HG03460 (cell line): Measurements from ENCODE around the gene SLC48A1.

Experiments
- ATAC-seq: cut with Tn5 transposase; IDR thresholded peaks from one replicate; pipeline ENCODE4 v1.9.1; 2021; ENCODE audit not compliant: unreplicated experiment

The SLC48A1 gene

DNA sequence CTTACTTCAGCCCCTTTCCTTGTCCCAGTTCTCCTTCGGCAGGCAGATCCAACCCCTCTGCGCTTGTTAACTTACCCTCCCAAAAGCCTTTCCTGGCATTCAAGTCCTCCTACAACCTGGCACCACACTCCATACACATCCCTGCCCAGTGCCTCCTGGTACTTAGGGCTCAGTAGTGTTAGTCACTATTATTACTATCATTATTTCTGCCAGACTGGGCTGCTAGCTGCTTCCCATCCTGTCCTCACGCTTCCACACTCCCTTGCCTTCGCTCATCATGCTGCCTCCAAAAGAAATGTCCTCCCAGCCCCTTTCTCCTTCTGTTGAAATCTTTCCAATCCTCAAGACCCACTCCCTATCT, 48.3 kb downstream of the SLC48A1 start:
- no peak for ATAC-seq

DNA sequence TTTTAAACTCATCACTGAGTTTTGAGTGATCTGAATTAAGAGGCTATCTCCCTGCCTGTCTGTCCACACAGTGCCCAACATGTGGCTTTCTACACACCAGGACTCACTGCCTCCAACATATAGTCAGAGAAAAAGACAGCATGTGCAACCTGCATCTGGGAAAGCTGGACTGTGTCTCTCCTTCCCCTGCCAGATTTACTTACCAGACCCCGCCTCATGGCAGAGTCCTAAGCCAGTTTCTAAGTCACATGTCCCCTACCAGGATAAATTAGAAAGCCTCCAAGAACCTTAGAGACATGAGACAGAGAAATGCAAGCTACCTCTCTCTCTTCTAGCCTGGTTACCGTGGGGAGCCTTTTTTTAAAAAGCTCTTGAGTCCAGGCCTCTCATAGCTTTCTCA, 49.4 kb downstream of the SLC48A1 start:
- no peak for ATAC-seq

DNA sequence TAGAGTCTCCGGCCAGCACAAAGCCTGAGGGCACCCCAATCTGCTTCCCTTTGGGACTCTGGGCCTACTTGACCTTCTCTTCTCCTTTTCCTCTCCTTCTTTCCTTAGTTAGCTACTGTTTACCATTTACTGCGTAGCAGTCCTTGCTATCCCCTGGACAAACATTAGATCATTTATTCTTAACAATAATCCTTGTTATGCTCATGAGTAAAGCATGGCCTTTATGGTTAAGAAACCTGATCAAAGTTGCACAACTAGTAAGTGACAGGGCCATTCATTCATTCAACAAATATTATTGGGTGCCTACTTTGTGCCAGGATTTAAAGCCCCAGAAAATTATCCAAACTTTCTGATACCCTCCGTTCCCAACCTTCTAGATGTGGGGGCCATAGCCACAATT, 49.8 kb downstream of the SLC48A1 start:
- ATAC-seq, result no peak

DNA sequence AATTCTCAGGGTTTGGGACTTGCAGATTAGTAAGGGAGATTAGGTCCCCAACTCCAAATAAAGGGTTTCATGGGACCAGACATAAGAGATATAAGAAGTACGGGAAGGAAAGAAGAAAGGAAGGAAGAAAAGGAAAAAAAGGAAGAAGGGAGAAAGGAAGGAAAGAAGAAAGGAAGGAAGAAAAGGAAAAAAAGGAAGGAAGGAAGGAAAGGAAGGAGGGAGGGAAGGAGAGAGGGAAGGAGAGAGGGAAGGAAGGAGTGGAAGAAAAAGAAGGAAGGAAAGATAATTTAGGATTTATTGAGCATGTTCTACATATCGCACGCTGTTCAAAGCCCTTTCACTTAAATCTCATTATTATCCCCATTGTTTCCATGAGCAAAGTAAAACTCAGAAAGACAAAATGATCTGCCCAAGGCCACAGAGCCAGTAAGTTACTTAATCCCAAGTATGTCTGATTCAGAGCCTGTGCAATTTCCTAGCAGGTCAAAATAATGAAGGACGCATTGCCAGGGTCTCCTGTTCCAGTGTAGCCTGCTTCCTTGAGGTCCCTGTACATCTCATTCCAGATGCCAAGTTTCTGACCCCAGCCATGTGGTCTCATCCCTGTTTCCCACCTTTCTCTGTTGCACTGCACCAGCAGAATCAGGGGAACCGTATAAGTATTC, 50.5 kb downstream of the SLC48A1 start:
- ATAC-seq, result no peak

DNA sequence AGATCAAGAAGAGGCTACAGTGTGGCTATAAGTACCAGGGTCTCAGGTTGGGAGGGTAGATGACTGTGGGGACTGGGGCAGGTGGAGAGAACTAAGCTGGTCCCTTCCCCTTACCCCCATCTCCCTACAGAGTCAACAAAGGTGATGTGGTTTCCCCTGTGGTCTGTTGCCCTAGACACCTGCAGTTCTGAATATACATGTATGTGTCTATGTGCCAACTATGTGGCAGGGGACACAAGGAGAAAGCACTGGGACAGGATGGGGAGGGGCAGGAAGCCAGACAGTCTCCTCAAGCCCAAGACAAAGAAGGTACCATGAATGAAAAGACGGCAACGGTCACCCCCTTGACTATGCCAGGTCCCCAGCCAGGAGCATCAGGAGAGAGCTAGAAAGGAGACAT, 51.2 kb downstream of the SLC48A1 start:
- ATAC-seq, result no peak

DNA sequence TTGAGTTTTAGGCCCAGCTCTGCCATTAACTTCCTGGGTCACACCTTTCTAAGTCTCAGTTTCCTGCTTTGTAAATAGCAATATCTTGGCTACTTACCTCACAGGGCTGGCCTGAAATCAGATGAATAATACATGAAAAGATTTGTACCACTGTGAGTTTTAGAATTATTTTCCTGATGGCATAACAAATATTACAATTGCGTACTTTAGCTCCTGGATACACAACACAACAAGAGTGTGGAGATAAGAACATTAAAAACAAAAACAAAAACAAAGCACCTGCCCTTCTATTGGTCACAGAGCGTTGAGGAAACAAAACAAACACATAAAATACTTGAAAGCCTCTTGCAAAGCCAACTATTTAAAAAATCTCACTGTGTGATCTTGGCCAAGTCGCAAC, 51.6 kb downstream of the SLC48A1 start:
- no peak for ATAC-seq

DNA sequence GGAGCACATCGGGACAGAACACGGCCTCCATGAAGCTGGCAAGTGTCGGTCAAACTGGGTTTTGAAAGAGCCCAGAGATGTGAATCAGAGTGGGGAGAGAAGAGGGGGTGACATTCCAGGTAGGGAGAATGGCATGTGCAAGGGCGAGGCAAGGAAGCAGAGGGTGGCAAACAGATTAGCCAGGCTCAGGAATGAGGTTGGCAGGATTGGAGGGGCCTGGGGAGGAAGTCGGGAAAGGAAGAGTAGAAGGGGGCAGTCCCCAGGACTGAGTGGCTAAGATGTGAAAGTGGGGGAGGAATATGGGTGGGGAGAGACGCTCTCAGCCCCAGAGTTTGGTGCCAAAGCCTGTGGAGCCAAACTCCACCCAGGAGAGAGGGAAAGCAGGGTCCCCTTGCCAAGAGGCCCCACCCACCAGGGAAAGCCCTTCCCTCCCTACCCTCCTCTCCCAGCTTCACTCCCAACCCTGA, 52.2 kb downstream of the SLC48A1 start:
- ATAC-seq, result no peak

DNA sequence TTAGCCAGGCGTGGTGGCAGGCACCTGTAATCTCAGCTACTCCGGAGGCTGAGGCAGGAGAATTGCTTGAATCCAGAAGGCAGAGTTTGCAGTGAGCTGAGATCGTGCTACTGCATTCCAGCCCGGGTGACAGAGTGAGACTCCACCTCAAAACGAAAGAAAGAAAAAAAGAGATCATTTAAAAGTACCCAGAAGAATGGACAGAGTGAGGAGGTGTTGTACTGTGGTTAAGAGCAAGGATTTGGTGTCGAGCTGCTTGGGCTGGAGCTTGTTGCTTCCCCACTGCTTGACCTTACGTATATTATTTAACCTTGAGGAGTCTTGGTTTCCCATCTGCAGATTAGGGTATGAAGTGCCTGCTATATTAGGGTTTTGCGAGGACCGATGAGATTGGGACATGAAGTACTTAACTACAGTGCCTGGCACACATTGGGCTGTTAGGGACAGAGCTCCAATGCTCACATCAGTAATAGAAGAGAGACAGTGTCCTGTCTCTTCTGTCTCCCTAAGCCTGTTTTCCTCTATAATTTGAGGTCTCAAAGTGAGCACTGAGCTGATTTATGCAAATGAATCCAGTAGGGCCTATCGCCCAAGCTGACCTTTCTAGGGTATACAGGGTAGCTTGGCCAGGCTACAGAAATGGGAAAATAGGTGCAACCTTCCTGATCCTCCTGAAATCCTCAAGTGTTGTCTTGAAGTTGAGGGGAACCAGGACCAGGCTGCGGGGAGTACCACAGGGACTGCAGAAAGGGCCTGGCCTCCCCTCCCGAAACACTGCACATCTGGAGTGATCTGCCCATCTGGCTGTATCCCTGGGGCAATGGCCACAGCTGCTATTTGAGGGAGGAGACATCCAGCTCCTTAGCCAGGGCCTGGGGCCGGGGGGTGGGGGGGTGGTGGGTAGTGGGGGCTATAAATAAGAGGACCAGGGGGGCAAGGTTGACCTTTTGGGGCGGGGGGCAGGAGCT, 55.3 kb downstream of the SLC48A1 start:
- no peak for ATAC-seq

DNA sequence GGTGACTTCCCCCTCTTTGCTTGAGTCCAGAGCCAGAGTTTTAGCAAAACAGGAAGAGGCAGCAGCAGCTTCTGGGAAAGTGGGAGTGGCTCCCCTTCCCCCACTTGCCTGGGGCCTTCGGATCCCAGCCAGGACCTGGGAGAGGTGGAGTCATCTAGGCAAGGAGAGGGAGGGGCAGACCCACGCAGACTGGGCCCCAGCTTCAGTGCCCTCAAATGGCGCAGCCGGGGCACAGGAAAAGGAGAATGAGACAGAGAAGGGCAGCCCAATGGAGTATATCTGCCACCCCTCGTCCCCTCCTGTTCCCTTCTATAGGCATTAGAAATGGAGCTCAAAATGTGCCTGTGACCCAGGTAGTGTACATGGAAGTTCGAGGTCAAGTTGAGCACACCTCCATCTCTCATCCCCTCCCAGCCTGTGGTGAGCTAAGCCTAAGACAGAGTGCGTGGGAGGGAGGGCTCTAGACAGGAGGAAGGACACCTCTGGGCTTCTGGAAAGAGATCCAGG, 56.0 kb downstream of the SLC48A1 start:
- ATAC-seq, result no peak

DNA sequence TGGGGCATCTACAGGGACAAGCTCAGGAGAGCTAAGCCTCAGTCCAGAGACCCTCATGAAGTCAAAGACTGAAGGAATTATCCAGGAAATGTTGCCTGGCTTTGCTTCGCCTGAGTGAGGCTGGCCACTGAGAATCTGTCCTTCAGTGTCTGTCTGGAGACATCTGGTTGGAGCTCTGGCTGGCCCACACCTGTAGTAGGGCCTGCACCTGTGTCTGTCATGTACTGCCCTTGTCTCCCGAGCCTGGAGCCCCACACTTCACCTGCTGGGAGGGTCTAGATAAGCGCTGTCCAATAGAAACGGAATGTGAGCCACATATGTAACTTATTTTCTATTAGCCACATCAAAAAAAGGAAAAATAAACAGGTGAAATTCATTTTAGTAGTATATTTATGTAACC, 56.5 kb downstream of the SLC48A1 start:
- ATAC-seq, result no peak
